Heart left ventricle (tissue), 16 donors: ENCODE results near the gene OR2J1. TPM values are rescaled to one million over a fixed set of nuclear protein-coding genes. Genes with fewer than 3 reads are reported as not detected.

ENCODE experiments used
- ATAC-seq, 4 donors: fragments of 200-7000 bp; cut with Tn5 transposase; one replicate each; pipeline ENCODE4 v1.9.1; 2020 to 2022; ENCODE audit warnings: moderate library complexity in 4 of 4, mild to moderate bottlenecking in 3 of 4, moderate number of reproducible peaks in 1 of 4
- DNase-seq, 5 donors: peaks; one replicate each; pipeline ENCODE4 v3.0.0-alpha.2; 2020
- H3K27ac ChIP-seq, 12 donors: fragments of 200-600 bp; sonication (generic) in 4 of 12; one replicate each; pipeline versions ENCODE4 v1.5.0 to v1.8.0; 2016 to 2022; ENCODE audit warnings: mild to moderate bottlenecking in 2 of 12
- H3K27me3 ChIP-seq, 9 donors: fragments of 200-600 bp; sonication (generic) in 2 of 9; one replicate each; pipeline versions ENCODE4 v1.5.1 to v1.8.0; 2016 to 2022; ENCODE audit warnings: mild to moderate bottlenecking in 3 of 9
- H3K36me3 ChIP-seq, 9 donors: fragments of 200-600 bp; sonication (generic) in 2 of 9; one replicate each; pipeline versions ENCODE4 v1.5.0 to v1.8.0; 2018 to 2022; ENCODE audit warnings: mild to moderate bottlenecking in 2 of 9
- H3K4me1 ChIP-seq, 12 donors: fragments of 200-600 bp; sonication (generic) in 4 of 12; one replicate each; pipeline versions ENCODE4 v1.5.0 to v1.8.0; 2016 to 2022; ENCODE audit warnings: mild to moderate bottlenecking in 3 of 12
- H3K4me3 ChIP-seq, 12 donors: fragments of 200-600 bp; sonication (generic) in 4 of 12; one replicate each; pipeline versions ENCODE4 v1.5.0 to v1.8.0; 2017 to 2022; ENCODE audit warnings: mild to moderate bottlenecking in 9 of 12, moderate library complexity in 4 of 12
- H3K9me3 ChIP-seq, 12 donors: fragments of 200-600 bp; sonication (generic) in 4 of 12; one replicate each; pipeline versions ENCODE4 v1.5.0 to v1.8.0; 2016 to 2022; ENCODE audit warnings: mild to moderate bottlenecking in 1 of 12
- POLR2A ChIP-seq, 2 donors: fragments of 450-650 bp; IDR thresholded peaks; one replicate each; pipeline ENCODE4 v1.6.1; 2017; ENCODE audit warnings: antibody characterized with exemption in 2 of 2, mild to moderate bottlenecking in 2 of 2, moderate library complexity in 2 of 2
- WGBS, 4 donors: extraction: QIAGEN DNeasy Blood & Tissue Kit in 2 of 4; methylation state at CpG; one replicate each; pipeline versions ENCODE4 v1.1.5 to v1.1.7; 2013 to 2018; 5-methylcytosine and 5-hydroxymethylcytosine counted together
- intact Hi-C, 10 donors: fragments of 100-400 bp; cut with DNase I; formaldehyde crosslinking; loops; one replicate each; pipeline versions ENCODE4 v1.11.1 to v1.14.2; 2022
- long read RNA-seq, 3 donors: library from polyadenylated mRNA; unstranded; transcript quantifications; one replicate each; pipeline ENCODE4 v2.0.0, GENCODE V29; 2020 to 2021
- polyA plus RNA-seq, 2 donors: library from polyadenylated mRNA; stranded (reverse); fragments of 200-250 nt; gene quantifications; one replicate each; pipeline ENCODE4 v1.2.3, GENCODE V29; 2013
- total RNA-seq, 9 donors: library from RNA; depleted of rRNA in 2 of 9; stranded (reverse); fragments of >200 nt in 2 of 9; fragmentation: NEBNext Ultra II Directional in 3 of 9; extraction: Animal tissue kit (Norgen Biotek cat#: 25700) in 3 of 9; gene quantifications; one replicate each; pipeline versions ENCODE4 v1.1.0 to v1.2.4, GENCODE V29; 2016 to 2023
- TF ChIP-seq, protein P1 (sequence below), 12 donors: fragments of 200-600 bp; sonication (generic) in 4 of 12; IDR thresholded peaks; one replicate each; pipeline versions ENCODE4 v1.5.0 to v1.8.0; 2018 to 2022; ENCODE audit warnings: antibody characterized with exemption in 12 of 12, mild to moderate bottlenecking in 5 of 12
- donor health status: ischemic (EF 13 %, LVEDD 7.1; RV severe dilation, severe dysfunction).
- donor health status: healthy with polysubstance abuse.
- donor health status: DM: no; HTN: yes; CAD: no.
- donor health status: DM: no; HTN: no; CAD: no.
- donor health status: ischemic (EF 25% LVEDD 6.9; RV normal size, moderate dysfunction).
- donor health status: ischemic (EF 25% LVEDD 5.7; RV mildly dilated, moderate dysfunction).
- donor health status: healthy.
- donor health status: DM: yes; HTN: yes; CAD: no.
- donor health status: ischemic (EF 35%, LVEDD 5.7; RV mildly dilated, moderate dysfunction).
- donor health status: nonischemic (EF 11% LVEDD 7.7; RV severe dilation, severe dysfunction).
- donor health status: DM: yes; HTN: yes; CAD: no.
- donor health status: PGD.
- donor health status: ischemic (EF 29% LVEDD 5.4; RV normal size, mild dysfunction).
- donor health status: nonischemic (EF 23%, LVEDD 6.1; RV moderate dilation, normal function).

Gene OR2J1
- total RNA-seq, result not detected
- polyA plus RNA-seq, result not detected
- long read RNA-seq, donor 1, result 0 reads
- long read RNA-seq, donor 2, result 0 reads
- long read RNA-seq, donor 3, result 0 reads

DNA sequence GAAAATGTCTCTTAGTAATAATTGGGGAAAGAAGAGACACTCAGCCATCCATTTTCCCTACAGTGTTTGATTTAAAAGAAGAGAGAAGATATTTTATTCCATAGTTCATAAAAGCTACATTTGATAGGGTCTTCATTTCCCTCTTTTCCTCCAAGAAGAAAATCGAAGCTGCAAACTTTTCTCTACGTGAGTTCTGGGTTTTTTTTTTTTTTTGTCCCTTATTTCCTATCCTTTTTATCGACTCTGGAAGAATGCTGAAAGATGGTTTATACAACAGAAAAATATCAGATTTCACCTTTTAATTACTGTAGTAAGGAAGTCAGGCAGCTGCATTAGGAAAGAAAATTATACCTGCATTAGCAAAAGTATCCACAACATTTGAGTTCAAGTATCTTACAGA lies at the start of gene OR2J1:
Gene OR2J1 (plus strand): TSS at position 301 of the 400 bp plus-strand sequence. CDS start 1,453 bp downstream, outside the sequence.
- Histone ChIP-seq H3K9me3 (no peaks in the 10 kb centered on the region), H3K4me3 (no peak within 1 kb of the TSS), H3K27me3 (no peaks in the 10 kb centered on the region), H3K36me3 (no peaks in the 10 kb centered on the region), H3K4me1 (no peaks in the 10 kb centered on the region), H3K27ac (no peak within 1 kb of the TSS)
- TF ChIP-seq POLR2A (IDR thresholded peaks at IDR 0.05), result no peak
- TF ChIP-seq, protein P1, sequence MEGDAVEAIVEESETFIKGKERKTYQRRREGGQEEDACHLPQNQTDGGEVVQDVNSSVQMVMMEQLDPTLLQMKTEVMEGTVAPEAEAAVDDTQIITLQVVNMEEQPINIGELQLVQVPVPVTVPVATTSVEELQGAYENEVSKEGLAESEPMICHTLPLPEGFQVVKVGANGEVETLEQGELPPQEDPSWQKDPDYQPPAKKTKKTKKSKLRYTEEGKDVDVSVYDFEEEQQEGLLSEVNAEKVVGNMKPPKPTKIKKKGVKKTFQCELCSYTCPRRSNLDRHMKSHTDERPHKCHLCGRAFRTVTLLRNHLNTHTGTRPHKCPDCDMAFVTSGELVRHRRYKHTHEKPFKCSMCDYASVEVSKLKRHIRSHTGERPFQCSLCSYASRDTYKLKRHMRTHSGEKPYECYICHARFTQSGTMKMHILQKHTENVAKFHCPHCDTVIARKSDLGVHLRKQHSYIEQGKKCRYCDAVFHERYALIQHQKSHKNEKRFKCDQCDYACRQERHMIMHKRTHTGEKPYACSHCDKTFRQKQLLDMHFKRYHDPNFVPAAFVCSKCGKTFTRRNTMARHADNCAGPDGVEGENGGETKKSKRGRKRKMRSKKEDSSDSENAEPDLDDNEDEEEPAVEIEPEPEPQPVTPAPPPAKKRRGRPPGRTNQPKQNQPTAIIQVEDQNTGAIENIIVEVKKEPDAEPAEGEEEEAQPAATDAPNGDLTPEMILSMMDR (IDR thresholded peaks at IDR 0.05), result no peak
- 71 to 80% (median 73%) methylated on average over 3 of the region's 3 CpGs for WGBS, 4 donors
- DNase-seq, result no peak
- ATAC-seq, result no peak
- intact Hi-C loops, result no loop called here

DNA sequence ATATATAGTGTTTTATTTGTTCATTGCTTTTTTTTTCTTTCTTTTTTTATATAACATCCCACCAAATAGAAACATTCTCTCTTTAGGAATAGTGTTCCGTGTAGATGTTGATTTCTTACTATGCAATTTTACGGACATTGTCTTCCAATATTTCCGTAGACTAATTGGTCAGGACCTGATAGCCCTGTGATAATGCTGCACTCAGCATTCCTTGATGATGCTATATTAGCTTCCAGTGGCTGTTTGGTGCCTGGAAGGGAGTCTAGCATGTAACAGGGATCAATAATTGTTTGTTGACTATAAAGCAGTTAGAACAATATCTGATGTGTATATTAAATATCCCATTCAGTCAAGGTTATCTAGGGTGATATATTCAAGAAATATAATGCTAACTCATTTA lies 47.6 kb upstream of the OR2J1 start:
- TF ChIP-seq, protein P1 (IDR thresholded peaks at IDR 0.05), result no peak
- TF ChIP-seq POLR2A (IDR thresholded peaks at IDR 0.05), result no peak
- Histone ChIP-seq H3K4me1 (no peaks in the 10 kb centered on the region), H3K9me3 (peaks cover 0 to 18% (median 0%) of the 10 kb centered on the region in 12 donors), H3K4me3 (no peak overlapping the region), H3K27me3 (peaks cover 0 to 11% (median 0%) of the 10 kb centered on the region in 9 donors), H3K27ac (no peak overlapping the region), H3K36me3 (no peaks in the 10 kb centered on the region)
- intact Hi-C loops, result no loop called here
- ATAC-seq (no peak), DNase-seq (no peak)
- 76 to 84% (median 82%) methylated on average over 3 of the region's 3 CpGs for WGBS, 4 donors

DNA sequence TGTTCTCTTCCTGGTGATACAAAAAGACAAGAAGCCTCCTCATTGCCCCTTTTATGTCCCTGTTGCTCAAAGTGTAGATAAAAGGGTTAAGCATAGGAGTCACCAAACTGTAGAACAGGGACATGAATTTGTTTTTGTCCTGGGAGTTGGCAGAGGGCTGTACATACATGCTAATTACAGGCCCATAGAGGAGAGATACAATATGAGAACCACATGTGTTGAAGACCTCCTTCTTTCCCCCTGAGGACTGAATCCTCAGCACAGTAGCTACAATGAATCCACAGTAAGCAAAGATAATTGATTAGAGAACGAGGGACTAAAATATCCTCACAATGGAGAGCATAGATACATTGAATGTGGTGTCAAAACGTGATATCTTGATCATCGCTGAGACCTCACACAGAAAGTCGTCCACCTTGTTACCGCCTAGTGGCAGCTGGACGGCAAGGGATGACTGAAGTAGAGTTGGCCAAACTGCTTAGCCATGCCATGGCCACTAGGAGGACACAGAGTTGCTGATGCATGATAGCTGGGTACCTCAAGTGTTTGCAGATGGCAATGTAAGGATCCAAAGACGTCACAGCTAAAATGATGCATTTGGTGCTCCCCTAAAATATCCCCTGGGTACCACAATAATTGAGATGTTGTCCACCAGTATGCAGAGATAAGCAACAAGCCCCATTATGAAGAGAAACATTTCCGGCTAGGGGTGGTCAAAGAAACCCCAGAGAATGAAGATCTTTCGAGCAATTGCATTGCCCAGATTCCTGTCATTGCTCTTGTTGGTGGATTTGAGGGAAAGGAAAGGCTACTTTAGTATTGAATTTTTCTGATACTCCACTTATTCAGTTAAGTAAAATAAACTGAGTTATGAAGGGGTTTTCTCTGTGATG lies 27.2 kb upstream of the OR2J1 start:
- DNase-seq (no peak), ATAC-seq (no peak)
- TF ChIP-seq POLR2A (IDR thresholded peaks at IDR 0.05), result no peak
- TF ChIP-seq, protein P1 (IDR thresholded peaks at IDR 0.05), result peak in 6 of 12 donors; percentile 8 to 32 (median 16)
- WGBS, 4 donors, result 27 to 30% (median 29%) methylated on average over 9 of the region's 9 CpGs
- no peaks in the 10 kb centered on the region for H3K36me3 ChIP-seq
- no peak overlapping the region for H3K4me3 ChIP-seq
- no peak overlapping the region for H3K27ac ChIP-seq
- peaks cover 0 to 9% (median 0%) of the 10 kb centered on the region in 9 donors for H3K27me3 ChIP-seq
- H3K9me3 ChIP-seq, result peaks cover 0 to 11% (median 0%) of the 10 kb centered on the region in 12 donors
- intact Hi-C loops, result no loop called here
- H3K4me1 ChIP-seq, result no peaks in the 10 kb centered on the region

DNA sequence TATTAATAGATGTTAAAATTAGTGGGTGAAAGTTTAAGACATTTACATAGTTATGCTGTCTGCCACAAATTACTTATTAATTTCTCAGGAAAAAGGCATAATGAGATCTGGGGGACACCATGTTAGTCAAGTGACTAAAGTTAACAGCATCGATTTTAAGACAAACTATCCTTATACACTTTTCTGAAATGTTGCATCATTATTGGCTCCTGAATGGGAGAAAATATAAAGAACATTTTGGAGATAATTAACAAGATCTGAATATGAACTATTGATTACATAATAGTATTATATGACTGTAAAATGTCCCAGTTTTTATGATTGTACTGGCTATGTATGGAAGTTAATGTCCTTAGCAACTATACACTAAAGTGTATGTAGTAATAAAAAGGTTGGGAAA lies 20.1 kb upstream of the OR2J1 start:
- TF ChIP-seq, protein P1 (IDR thresholded peaks at IDR 0.05), result no peak
- TF ChIP-seq POLR2A (IDR thresholded peaks at IDR 0.05), result no peak
- intact Hi-C loops, result no loop called here
- H3K27ac ChIP-seq, result no peak overlapping the region
- no peaks in the 10 kb centered on the region for H3K9me3 ChIP-seq
- no peak overlapping the region for H3K4me3 ChIP-seq
- DNase-seq (no peak), ATAC-seq (no peak)
- peaks cover 0 to 3% (median 0%) of the 10 kb centered on the region in 9 donors for H3K27me3 ChIP-seq
- WGBS, 4 donors, result 70 to 85% (median 82%) methylated on average over 1 of the region's 1 CpG
- no peaks in the 10 kb centered on the region for H3K4me1 ChIP-seq
- no peaks in the 10 kb centered on the region for H3K36me3 ChIP-seq
